RWPE2 (cell line): ENCODE measurements around the gene COL1A1.

Experiments
- ATAC-seq: fragments of 200-7000 bp; cut with Tn5 transposase; 3 replicates; pipeline ENCODE4 v1.9.1; 2021; ENCODE audit warnings: low read depth
- DNase-seq: peaks from one replicate; pipeline ENCODE4 v3.0.0-alpha.2; 2020; ENCODE audit warnings: low spot score
- H3K27ac ChIP-seq: fragments of 450-650 bp; 2 replicates; pipeline ENCODE4 v1.5.1; 2017; ENCODE audit warnings: mild to moderate bottlenecking; ENCODE audit not compliant: poor library complexity, severe bottlenecking
- H3K27me3 ChIP-seq: fragments of 250-450 bp; sonication (Bioruptor Pico); 2 replicates; pipeline ENCODE4 v1.5.1; 2021; ENCODE audit warnings: mild to moderate bottlenecking, moderate library complexity; ENCODE audit not compliant: insufficient read depth, poor library complexity, severe bottlenecking
- H3K36me3 ChIP-seq: fragments of 250-450 bp; sonication (Bioruptor Pico); 2 replicates; pipeline ENCODE4 v1.5.1; 2020; ENCODE audit warnings: low read depth, mild to moderate bottlenecking, moderate library complexity
- H3K4me1 ChIP-seq: fragments of 250-450 bp; sonication (Bioruptor Pico); 2 replicates; pipeline ENCODE4 v1.5.1; 2021; ENCODE audit warnings: mild to moderate bottlenecking, moderate library complexity; ENCODE audit not compliant: insufficient read depth, poor library complexity, severe bottlenecking
- H3K4me3 ChIP-seq: fragments of 250-450 bp; sonication (Bioruptor Pico); 2 replicates; pipeline ENCODE4 v1.5.1; 2021; ENCODE audit warnings: mild to moderate bottlenecking, moderate library complexity; ENCODE audit not compliant: severe bottlenecking
- H3K9me3 ChIP-seq: fragments of 250-450 bp; sonication (Bioruptor Pico); 2 replicates; pipeline ENCODE4 v1.5.1; 2021; ENCODE audit warnings: mild to moderate bottlenecking, moderate library complexity; ENCODE audit not compliant: severe bottlenecking
- CTCF ChIP-seq: fragments of 450-650 bp; IDR thresholded peaks from one replicate; pipeline ENCODE4 v1.5.1; 2017; ENCODE audit warnings: mild to moderate bottlenecking, moderate library complexity; ENCODE audit not compliant: poor library complexity, severe bottlenecking

Gene COL1A1

GRCh38 chr17:50153650-50154575 lies 47.5 kb downstream of the COL1A1 start:
- Histone ChIP-seq H3K27ac (peak overlapping the region; percentile 95), H3K9me3 (no peaks in the 10 kb centered on the region), H3K4me1 (peaks cover 30% of the 10 kb centered on the region), H3K4me3 (no peak overlapping the region), H3K36me3 (no peaks in the 10 kb centered on the region), H3K27me3 (no peaks in the 10 kb centered on the region)
- DNase-seq (no peak), ATAC-seq (peak; percentile 26)
- no peak for TF ChIP-seq CTCF

- Histone ChIP-seq H3K4me1 (peaks cover 36% of the 10 kb centered on the region), H3K27me3 (no peaks in the 10 kb centered on the region), H3K27ac (peak overlapping the region; percentile 95), H3K9me3 (no peaks in the 10 kb centered on the region), H3K36me3 (peaks cover 6% of the 10 kb centered on the region; the same call in 1 of the 2 replicates), H3K4me3 (no peak overlapping the region)
- no peak for DNase-seq
- no peak for ATAC-seq
- no peak for TF ChIP-seq CTCF
Observed at GRCh38 chr17:50152736-50153135, 48.7 kb downstream of the COL1A1 start.

GRCh38 chr17:50151937-50152547 lies 49.4 kb downstream of the COL1A1 start:
- Histone ChIP-seq H3K27ac (peak overlapping the region; percentile 95), H3K4me1 (peaks cover 41% of the 10 kb centered on the region), H3K4me3 (peak overlapping the region; percentile 89), H3K36me3 (peaks cover 13% of the 10 kb centered on the region), H3K9me3 (no peaks in the 10 kb centered on the region), H3K27me3 (no peaks in the 10 kb centered on the region)
- DNase-seq (peak; percentile 95), ATAC-seq (peak; percentile 74)
- TF ChIP-seq CTCF = no peak

- Histone ChIP-seq H3K27me3 (no peaks in the 10 kb centered on the region), H3K4me3 (peak overlapping the region; percentile 89), H3K36me3 (peaks cover 18% of the 10 kb centered on the region), H3K27ac (peak overlapping the region; percentile 95), H3K4me1 (peaks cover 45% of the 10 kb centered on the region), H3K9me3 (no peaks in the 10 kb centered on the region)
- ATAC-seq = peak; percentile 59
- DNase-seq = peak; percentile 94
- TF ChIP-seq CTCF = peak; percentile 54
Observed at GRCh38 chr17:50151041-50151936, 50.1 kb downstream of the COL1A1 start.
